ENCODE data around the gene IL17RD. TPM values are rescaled to one million over a fixed set of nuclear protein-coding genes. Genes with fewer than 3 reads are reported as not detected.

IL17RD gene
- total RNA-seq, 1 donor from 2014 or later = 14.8 TPM

- intact Hi-C loops (cut with DNase I) = no loop called here
- DNase-seq (ENCODE audit: low spot score) = no peak
- no peak for ATAC-seq
These were observed 4.2 kb downstream of the IL17RD start for GRCh38 chr3:57160765-57161538.

- intact Hi-C loops (cut with DNase I) = no loop called here
- ATAC-seq (peak; percentile 33), DNase-seq (ENCODE audit: low spot score) (peak; percentile 67)
These were observed 4.9 kb downstream of the IL17RD start for GRCh38 chr3:57160076-57160764.

DNA sequence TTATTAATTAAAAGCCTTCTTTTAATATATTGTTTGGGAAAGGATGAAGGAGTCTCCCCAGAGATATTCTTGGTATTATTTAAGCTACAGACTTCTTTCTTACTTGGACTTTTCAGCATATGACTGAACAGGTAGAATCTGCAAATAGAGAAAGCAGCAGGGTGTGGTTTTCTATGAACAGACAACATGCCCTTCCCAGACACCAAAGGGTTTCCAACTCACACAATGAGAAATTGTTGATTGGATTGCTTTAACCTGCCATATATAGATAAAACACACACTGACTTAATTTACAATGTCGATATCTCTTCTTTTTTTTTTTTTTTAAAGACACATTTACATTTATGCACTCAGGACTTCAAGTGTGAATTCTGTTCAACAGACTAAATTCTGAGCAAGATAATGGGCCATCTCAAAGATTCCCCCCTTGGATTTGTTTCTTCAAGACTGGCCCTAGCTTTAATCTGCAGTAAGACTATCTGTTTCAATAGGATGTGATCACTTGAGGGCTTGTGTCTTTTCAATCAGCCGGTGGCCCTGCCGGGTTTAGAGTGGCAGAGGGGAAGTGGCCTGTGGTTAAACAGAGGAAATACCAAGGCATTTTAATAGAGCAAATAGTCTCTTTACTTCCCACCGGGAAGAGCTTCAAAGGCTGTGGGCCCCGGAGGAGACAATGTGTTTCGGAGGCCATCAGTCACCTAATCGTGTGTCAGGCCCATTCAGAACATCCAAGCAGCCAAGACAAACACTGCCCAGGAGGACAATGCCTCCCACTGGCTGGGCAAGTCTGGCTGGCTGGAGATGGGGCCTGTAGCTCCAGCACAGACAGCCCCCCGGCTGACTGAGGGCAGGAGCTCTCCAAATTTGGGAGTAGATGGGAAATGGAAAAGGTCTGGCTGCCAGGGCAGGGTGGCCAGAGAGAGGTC is 6.1 kb downstream of the IL17RD start:
- intact Hi-C loops (cut with DNase I) = no loop called here
- ATAC-seq = no peak
- no peak for DNase-seq (ENCODE audit: low spot score)

DNA sequence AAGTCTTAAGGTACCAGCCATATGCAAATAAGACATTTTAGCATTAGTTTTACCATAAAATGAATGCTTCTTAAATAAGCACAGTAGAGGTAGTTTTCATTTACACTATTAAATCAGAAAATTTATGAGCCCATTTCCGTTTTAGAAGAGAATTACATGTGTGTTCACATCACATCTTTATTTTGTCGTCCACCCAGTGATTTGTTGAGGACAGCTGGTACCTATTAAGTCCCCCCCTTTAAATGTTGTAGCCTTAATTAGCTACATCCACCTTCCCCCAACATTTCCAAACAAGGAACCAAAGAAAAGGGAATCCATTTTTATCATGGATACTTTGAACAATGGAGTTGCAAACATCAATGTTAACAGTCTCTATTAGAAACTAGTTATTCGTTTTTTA is 6.8 kb downstream of the IL17RD start:
- DNase-seq (ENCODE audit: low spot score) (no peak), ATAC-seq (no peak)
- intact Hi-C loops (cut with DNase I) = no loop called here

DNA sequence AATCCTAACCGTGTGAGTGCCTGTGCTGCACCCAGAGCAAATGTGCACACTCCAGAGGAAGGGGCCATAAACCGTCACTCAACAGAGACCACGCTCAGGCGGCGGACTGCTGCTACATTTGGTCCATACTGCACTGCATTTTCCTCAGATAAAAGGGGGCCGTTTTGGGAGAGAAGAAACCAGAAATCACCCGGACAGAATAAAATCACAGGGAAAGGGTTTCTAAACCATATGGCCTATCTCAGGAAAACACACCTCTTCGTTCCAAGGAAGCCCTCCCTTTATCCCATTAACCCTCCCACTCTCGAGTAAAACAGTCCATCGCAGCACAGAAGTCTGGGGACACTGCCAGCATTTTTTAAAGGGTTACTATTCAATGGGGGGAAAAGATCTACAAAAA is 7.6 kb downstream of the IL17RD start:
- DNase-seq (ENCODE audit: low spot score) = no peak
- intact Hi-C loops (cut with DNase I) = no loop called here
- ATAC-seq = no peak

DNA sequence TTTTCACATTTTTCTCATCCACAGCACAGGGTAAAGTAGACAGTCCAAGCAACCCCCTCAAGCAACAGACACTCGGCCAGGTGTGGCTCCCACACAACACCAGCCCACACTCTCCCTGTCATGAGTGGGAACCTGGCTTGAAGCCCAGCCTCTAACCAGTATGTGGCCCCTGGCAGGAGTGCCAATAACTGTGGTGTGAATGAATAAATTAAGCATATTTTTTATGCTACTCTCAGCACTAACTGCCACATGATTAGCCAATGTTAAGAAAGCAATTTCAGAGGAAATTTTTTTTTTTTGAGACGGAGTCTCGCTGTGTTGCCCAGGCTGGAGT is 9.9 kb downstream of the IL17RD start:
- DNase-seq (ENCODE audit: low spot score) = no peak
- intact Hi-C loops (cut with DNase I) = no loop called here

DNA sequence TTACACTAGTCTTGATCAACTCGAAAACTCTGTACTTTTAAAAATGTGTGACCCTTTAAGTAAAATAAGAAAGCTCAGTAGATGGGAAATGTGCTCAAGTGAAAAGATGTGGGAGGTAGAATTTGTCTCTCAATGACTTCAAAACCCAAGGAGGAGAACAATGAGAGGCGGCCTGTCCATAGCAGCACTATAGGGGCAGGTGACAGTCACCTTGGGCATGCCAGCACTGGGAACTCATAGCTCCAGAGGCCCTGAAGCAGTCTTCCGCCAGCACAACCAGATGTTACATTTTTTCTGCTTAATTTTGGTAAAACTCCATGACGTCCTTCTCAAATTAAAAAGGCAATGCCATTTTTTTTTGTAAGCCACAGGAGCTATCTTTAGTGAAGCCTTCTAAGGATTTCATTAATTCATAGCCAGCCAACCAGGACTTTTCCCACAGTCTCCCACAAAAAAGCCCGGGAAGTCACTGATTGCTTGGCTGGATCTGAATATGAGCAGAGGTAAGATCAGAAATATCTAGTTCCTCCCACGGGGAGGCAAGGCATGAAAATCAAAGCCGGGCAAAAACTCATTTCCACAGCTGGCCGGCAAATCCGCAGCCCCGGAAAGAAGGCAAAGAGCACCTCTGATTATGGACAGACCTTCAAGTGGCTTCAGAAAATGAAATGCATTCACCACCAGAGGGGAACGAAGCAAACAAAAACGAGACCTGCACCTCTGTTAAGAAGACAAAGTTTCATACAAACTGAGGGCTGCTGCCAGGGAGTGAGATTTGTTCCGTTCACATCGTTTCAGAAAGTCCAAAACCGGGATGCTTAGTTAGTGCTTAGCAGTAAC is 10.5 kb downstream of the IL17RD start:
- DNase-seq (ENCODE audit: low spot score) (no peak), ATAC-seq (no peak)
- intact Hi-C loops (cut with DNase I) = no loop called here

More for the DNA sequence above, 9.9 kb downstream of the IL17RD start:
- ATAC-seq = no peak

DNA sequence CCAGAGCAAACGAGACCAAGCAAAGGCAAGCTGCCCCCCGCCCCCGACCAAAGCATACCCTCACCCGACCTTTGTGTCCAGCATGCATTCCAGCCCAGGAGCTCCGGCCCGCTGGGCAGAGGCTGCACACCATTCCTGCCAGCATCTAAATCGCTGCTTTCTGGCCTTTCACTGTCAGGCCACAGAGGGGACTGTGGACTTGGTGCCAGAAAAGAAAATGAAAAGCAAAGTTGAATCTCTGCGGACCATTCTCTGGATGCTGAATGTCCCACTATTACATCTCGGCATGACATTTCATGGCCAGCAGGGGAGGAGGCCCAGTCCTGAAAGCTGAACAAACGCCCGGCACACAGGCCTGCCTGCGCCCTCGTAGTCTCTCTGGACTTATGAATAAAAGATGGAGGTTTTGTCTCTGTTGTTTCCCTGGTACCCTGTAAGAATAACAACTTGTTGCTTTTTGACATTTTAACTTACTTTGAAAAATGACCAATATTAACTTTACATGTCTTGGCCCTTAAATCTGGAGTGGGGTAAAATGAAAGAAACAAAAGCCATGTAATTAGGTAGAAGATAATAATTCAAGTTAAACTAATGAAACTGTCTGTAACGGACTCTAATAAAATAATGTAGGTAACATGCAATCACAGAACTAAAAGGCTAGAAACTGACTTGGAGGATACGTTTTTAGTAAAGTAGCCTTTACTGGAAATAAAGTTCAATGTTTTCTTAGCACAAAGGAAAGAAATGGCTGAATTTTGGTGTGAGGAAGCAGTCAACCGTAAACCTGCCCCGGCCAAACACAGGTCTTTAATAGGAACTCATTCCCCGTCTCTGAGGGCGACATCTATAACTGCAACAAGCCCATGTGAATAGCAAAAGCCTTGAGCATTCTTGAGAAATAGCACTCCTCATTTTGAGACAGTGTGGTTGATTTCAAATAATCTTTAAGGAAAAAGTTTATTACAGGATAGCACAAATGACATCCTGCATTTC is 12.7 kb downstream of the IL17RD start:
- intact Hi-C loops (cut with DNase I) = no loop called here
- DNase-seq (ENCODE audit: low spot score) = no peak
- peak; percentile 69 for ATAC-seq

GRCh38 chr3:57151749-57152148 is 13.4 kb downstream of the IL17RD start:
- DNase-seq (ENCODE audit: low spot score) (no peak), ATAC-seq (peak; percentile 47)
- intact Hi-C loops (cut with DNase I) = no loop called here

DNA sequence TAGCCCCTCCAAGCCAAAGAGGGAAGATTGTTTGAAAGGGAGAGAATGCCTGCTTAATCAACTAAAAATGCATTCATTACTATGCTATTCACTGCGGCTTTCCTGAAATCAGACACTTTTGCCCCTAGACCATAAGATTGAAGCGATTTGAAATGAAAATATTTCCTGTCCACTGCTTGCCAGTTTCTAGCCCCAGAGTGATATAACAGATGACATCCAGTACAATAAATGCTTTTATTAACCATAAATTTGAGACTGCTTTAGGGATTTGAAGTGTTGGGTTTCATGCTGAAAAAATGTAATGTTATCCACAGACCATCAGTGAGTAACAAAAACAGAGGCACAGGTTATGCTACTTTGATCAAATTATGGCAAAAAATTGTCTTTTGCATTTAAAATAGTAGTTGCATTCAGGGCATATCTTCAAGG is 14.1 kb downstream of the IL17RD start:
- DNase-seq (ENCODE audit: low spot score) (no peak), ATAC-seq (no peak)
- intact Hi-C loops (cut with DNase I) = no loop called here

DNA sequence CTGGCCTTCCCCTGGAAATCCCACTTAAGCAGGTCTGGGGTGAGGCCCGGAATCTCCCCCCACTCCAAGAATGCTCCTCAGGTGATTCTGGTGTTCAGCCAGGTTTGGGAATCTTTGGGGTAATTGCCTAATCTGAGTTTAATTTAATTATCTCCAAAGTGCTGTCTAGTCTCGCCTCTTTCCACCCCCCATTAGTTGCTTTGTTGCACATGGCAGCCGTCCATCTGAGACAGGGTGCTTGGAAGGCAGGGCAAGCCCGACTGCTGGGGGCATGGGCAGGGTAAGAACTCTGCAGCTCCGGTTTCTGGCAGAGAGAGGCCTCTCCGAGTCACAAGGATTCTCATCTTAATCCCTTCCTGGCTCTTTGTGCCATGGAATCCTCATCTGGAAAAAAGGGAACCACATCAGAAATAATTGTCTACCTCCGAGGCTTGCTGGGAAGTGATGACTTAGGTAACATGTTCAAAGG is 15.0 kb downstream of the IL17RD start:
- peak; percentile 29 for ATAC-seq
- intact Hi-C loops (cut with DNase I) = no loop called here
- DNase-seq (ENCODE audit: low spot score) = no peak

- ATAC-seq = no peak
- no peak for DNase-seq (ENCODE audit: low spot score)
- intact Hi-C loops (cut with DNase I) = no loop called here
These were observed 18.1 kb downstream of the IL17RD start for GRCh38 chr3:57147071-57147470.

GRCh38 chr3:57145852-57146251 is 19.3 kb downstream of the IL17RD start:
- ATAC-seq (no peak), DNase-seq (ENCODE audit: low spot score) (no peak)
- intact Hi-C loops (cut with DNase I) = no loop called here

- ATAC-seq = no peak
- no peak for DNase-seq (ENCODE audit: low spot score)
- intact Hi-C loops (cut with DNase I) = no loop called here
These were observed 20.2 kb downstream of the IL17RD start for GRCh38 chr3:57144952-57145351.

DNA sequence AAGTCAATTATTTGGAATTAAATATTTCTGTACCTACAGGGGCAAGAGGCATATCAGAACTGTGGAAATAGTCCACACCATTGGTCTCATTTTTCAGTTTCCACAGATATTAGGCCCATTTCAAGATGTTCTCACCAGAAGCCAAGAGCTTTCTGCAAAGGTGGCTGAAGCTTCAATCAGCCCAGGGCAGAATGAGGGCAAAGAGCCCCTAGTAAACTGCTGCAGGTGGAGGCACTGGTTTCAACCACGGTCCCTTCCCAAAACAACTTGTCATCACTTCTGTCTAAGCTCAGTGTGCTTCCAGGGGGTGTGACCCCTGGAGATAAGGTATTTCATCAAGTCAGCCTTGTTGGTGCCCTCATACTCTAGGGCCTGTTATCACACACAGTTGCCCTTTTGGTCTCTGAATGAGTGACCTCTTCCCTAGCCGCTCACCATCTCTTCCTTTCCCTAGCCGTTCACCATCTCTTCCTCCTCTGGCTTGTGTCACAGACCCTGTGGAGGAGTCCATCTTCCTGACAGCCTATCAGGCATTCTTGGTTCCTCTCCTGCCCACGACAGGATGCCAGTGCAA is 21.2 kb downstream of the IL17RD start:
- no peak for DNase-seq (ENCODE audit: low spot score)
- no peak for ATAC-seq
- intact Hi-C loops (cut with DNase I) = no loop called here

DNA sequence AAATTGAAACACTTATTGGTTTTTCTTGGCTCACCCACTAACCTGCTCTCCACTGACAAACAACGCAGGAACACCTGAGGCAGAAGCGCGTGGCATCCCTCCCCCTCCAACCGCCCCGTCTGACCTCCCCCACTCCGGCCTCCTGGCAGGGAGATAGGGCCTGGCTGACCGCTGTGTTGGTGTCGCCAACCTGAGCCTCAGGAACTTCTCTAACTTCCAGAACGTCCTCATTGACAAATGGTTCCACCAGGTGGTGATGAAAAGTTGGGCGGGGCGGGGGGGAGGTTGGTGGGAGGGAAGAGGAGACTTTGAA is 22.8 kb downstream of the IL17RD start:
- intact Hi-C loops (cut with DNase I) = no loop called here
- ATAC-seq (peak; percentile 67), DNase-seq (ENCODE audit: low spot score) (no peak)

DNA sequence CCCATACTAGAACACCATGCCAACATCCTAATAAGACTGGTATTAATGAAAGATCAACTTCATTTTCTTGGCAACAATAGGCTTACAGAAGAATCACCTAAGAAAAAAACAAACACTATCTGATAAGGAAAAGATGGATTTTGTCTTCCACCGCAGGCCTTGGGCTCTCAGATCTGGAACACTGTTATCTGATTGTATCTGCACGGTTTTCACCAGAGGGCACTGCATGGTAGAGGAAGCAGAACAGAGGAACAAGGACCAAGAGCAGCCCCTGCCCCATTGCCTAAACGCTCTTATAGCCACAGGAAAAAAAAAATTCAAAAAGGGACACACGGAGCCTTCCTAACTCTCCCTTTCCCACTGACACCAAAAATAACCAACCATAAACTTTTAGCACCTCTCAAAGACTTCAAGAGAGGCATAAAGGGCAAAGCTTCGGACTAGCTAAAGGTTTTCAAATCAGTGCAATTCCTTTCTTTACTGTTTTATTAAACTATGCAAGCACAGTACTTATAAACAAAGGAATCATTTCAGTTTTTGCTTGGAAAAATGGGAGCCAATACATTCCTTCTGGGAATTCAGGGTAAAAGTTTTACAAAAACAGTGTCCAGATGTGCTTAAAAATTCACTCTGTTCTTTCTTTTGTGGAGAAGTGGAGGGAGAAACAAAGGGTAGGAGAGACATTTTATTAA is 23.3 kb downstream of the IL17RD start:
- DNase-seq (ENCODE audit: low spot score) = no peak
- peak; percentile 76 for ATAC-seq
- intact Hi-C loops (cut with DNase I) = no loop called here
